ENCODE results near the gene ERBB4. TPM values are rescaled to one million over a fixed set of nuclear protein-coding genes. Genes with fewer than 3 reads are reported as not detected.

Gene ERBB4
- total RNA-seq, 1 donor from 2014 or later = 1.2 TPM

DNA sequence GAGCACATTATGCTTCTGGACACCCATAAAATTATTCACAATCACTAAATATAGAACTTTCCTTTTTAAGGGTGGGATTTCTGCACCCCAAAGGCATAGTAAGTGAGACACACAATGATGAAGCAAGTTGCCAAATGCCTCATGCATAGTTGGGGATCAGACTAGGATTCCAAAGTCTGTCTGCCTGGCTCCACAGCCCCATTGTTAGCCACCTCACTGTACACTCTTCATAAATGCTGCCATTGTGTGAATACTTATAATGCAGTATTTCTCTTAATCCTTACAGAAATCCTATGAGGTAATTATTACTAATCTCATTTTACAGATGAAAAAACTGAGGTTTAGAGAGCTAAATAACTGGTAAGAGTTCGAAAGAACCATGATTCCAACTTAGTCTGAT lies 738.6 kb downstream of the ERBB4 start:
- no peaks in the 10 kb centered on the region for H3K4me1 ChIP-seq (ENCODE audit: insufficient read depth, low read length)
- no peaks in the 10 kb centered on the region for H3K36me3 Mint-ChIP-seq (ENCODE audit: low read depth, unreplicated experiment)
- H2AFZ ChIP-seq (ENCODE audit: low read depth, low read length) = no peak overlapping the region
- H3K4me1 Mint-ChIP-seq (ENCODE audit: low read depth, unreplicated experiment) = no peaks in the 10 kb centered on the region
- H3K27ac Mint-ChIP-seq (ENCODE audit: unreplicated experiment) = no peak overlapping the region
- TF ChIP-seq, protein P1, sequence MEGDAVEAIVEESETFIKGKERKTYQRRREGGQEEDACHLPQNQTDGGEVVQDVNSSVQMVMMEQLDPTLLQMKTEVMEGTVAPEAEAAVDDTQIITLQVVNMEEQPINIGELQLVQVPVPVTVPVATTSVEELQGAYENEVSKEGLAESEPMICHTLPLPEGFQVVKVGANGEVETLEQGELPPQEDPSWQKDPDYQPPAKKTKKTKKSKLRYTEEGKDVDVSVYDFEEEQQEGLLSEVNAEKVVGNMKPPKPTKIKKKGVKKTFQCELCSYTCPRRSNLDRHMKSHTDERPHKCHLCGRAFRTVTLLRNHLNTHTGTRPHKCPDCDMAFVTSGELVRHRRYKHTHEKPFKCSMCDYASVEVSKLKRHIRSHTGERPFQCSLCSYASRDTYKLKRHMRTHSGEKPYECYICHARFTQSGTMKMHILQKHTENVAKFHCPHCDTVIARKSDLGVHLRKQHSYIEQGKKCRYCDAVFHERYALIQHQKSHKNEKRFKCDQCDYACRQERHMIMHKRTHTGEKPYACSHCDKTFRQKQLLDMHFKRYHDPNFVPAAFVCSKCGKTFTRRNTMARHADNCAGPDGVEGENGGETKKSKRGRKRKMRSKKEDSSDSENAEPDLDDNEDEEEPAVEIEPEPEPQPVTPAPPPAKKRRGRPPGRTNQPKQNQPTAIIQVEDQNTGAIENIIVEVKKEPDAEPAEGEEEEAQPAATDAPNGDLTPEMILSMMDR (IDR thresholded peaks at IDR 0.05; ENCODE audit: insufficient read depth, low read depth, low read length) = no peak
- no peak for TF ChIP-seq EZH2 (IDR thresholded peaks at IDR 0.05; ENCODE audit: insufficient read depth, low read length)
- no peaks in the 10 kb centered on the region for H3K9me3 Mint-ChIP-seq (ENCODE audit: unreplicated experiment)
- FAIRE-seq (no peak), DNase-seq (ENCODE audit: low read depth) (no peak)
- no peaks in the 10 kb centered on the region for H4K20me1 ChIP-seq (ENCODE audit: insufficient read depth, low read length)
- H3K27me3 ChIP-seq (ENCODE audit: insufficient read depth, low read length) = no peaks in the 10 kb centered on the region
- no peak overlapping the region for H3K9ac ChIP-seq (ENCODE audit: low read length)
- H3K4me3 Mint-ChIP-seq (ENCODE audit: unreplicated experiment) = no peak overlapping the region
- no peak overlapping the region for H3K27ac ChIP-seq (ENCODE audit: low read depth, low read length)
- H3K9me3 ChIP-seq (ENCODE audit: insufficient read depth, low read depth, low read length) = no peaks in the 10 kb centered on the region
- no peaks in the 10 kb centered on the region for H3K36me3 ChIP-seq (ENCODE audit: insufficient read depth, low read length)
- no peaks in the 10 kb centered on the region for H3K79me2 ChIP-seq (ENCODE audit: insufficient read depth, low read length)
- H3K4me2 ChIP-seq (ENCODE audit: low read length) = no peak overlapping the region
- no peak overlapping the region for H3K4me3 ChIP-seq (ENCODE audit: insufficient read depth, low read depth, low read length)
- no peaks in the 10 kb centered on the region for H3K27me3 Mint-ChIP-seq (ENCODE audit: low read depth, unreplicated experiment)

DNA sequence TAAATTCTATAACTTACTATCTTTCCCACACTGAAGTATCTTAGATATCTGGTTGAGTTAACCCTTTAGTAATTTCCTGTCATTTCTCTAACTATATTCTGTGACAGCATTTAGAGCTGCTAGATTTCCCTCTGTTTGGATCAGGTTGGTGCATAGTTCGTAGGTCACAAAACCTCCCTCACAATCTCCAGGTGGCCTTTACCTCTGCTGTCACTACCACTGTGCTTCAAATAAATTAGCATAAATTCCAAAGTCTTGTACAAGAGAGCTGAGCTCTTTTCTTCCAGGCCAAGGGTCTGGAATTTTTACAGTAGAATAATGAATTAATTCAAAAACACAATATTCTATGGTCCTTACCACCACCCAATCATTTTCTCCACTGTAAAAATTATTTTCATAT lies 739.7 kb downstream of the ERBB4 start:
- Mint-ChIP-seq H3K4me3 (ENCODE audit: unreplicated experiment) (no peak overlapping the region), H3K27me3 (ENCODE audit: low read depth, unreplicated experiment) (no peaks in the 10 kb centered on the region), H3K9me3 (ENCODE audit: unreplicated experiment) (no peaks in the 10 kb centered on the region), H3K27ac (ENCODE audit: unreplicated experiment) (no peak overlapping the region), H3K4me1 (ENCODE audit: low read depth, unreplicated experiment) (no peaks in the 10 kb centered on the region), H3K36me3 (ENCODE audit: low read depth, unreplicated experiment) (no peaks in the 10 kb centered on the region)
- TF ChIP-seq EZH2 (IDR thresholded peaks at IDR 0.05; ENCODE audit: insufficient read depth, low read length) = no peak
- TF ChIP-seq, protein P1 (IDR thresholded peaks at IDR 0.05; ENCODE audit: insufficient read depth, low read depth, low read length) = no peak
- Histone ChIP-seq H3K4me2 (ENCODE audit: low read length) (no peak overlapping the region), H3K27me3 (ENCODE audit: insufficient read depth, low read length) (no peaks in the 10 kb centered on the region), H3K9me3 (ENCODE audit: insufficient read depth, low read depth, low read length) (no peaks in the 10 kb centered on the region), H3K79me2 (ENCODE audit: insufficient read depth, low read length) (no peaks in the 10 kb centered on the region), H3K4me3 (ENCODE audit: insufficient read depth, low read depth, low read length) (no peak overlapping the region), H2AFZ (ENCODE audit: low read depth, low read length) (no peak overlapping the region), H4K20me1 (ENCODE audit: insufficient read depth, low read length) (no peaks in the 10 kb centered on the region), H3K9ac (ENCODE audit: low read length) (no peak overlapping the region), H3K36me3 (ENCODE audit: insufficient read depth, low read length) (no peaks in the 10 kb centered on the region), H3K4me1 (ENCODE audit: insufficient read depth, low read length) (no peaks in the 10 kb centered on the region), H3K27ac (ENCODE audit: low read depth, low read length) (no peak overlapping the region)
- FAIRE-seq = no peak
- DNase-seq (ENCODE audit: low read depth) = no peak

DNA sequence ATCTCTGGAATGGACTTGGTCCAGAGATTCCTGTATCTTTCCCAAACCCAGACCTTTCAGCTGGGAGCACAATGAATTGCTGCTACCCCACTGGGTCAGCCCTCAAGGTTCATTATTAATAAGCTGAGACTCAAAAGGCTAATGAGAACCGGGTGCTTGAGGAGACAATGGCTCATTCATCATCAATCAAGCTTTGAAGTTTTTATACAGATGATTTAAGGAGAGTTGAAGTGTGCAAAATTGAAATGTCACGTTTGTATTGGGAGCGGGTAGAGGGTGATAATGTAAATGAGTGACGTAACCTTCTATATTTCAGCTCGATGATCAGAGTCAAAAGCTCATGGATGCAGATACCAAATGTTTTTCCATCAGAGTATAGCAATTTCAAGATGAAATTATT lies 744.9 kb downstream of the ERBB4 start:
- Mint-ChIP-seq H3K27ac (ENCODE audit: unreplicated experiment) (no peak overlapping the region), H3K27me3 (ENCODE audit: low read depth, unreplicated experiment) (no peaks in the 10 kb centered on the region), H3K4me3 (ENCODE audit: unreplicated experiment) (no peak overlapping the region), H3K9me3 (ENCODE audit: unreplicated experiment) (no peaks in the 10 kb centered on the region), H3K36me3 (ENCODE audit: low read depth, unreplicated experiment) (no peaks in the 10 kb centered on the region), H3K4me1 (ENCODE audit: low read depth, unreplicated experiment) (peaks cover 4% of the 10 kb centered on the region)
- FAIRE-seq (no peak), DNase-seq (ENCODE audit: low read depth) (no peak)
- H3K4me1 ChIP-seq (ENCODE audit: insufficient read depth, low read length) = no peaks in the 10 kb centered on the region
- no peak overlapping the region for H3K4me3 ChIP-seq (ENCODE audit: insufficient read depth, low read depth, low read length)
- H3K36me3 ChIP-seq (ENCODE audit: insufficient read depth, low read length) = no peaks in the 10 kb centered on the region
- no peaks in the 10 kb centered on the region for H4K20me1 ChIP-seq (ENCODE audit: insufficient read depth, low read length)
- TF ChIP-seq, protein P1 (IDR thresholded peaks at IDR 0.05; ENCODE audit: insufficient read depth, low read depth, low read length) = no peak
- no peak for TF ChIP-seq EZH2 (IDR thresholded peaks at IDR 0.05; ENCODE audit: insufficient read depth, low read length)
- no peaks in the 10 kb centered on the region for H3K27me3 ChIP-seq (ENCODE audit: insufficient read depth, low read length)
- no peak overlapping the region for H3K4me2 ChIP-seq (ENCODE audit: low read length)
- H3K9ac ChIP-seq (ENCODE audit: low read length) = no peak overlapping the region
- H2AFZ ChIP-seq (ENCODE audit: low read depth, low read length) = no peak overlapping the region
- H3K9me3 ChIP-seq (ENCODE audit: insufficient read depth, low read depth, low read length) = no peaks in the 10 kb centered on the region
- no peak overlapping the region for H3K27ac ChIP-seq (ENCODE audit: low read depth, low read length)
- no peaks in the 10 kb centered on the region for H3K79me2 ChIP-seq (ENCODE audit: insufficient read depth, low read length)

Data from astrocyte (in vitro differentiated cells and primary cell).